HG02588 (cell line): ENCODE results near the gene ISG15.
"Not testable (repeated sequence)": the region's sequence is repeated elsewhere in the genome, so short reads cannot be mapped to it uniquely, and the experiment has no call there.

Source experiments
- ATAC-seq: cut with Tn5 transposase; IDR thresholded peaks from one replicate; pipeline ENCODE4 v1.9.1; 2021; ENCODE audit warnings: mild to moderate bottlenecking, moderate library complexity; ENCODE audit not compliant: unreplicated experiment

The ISG15 gene

DNA sequence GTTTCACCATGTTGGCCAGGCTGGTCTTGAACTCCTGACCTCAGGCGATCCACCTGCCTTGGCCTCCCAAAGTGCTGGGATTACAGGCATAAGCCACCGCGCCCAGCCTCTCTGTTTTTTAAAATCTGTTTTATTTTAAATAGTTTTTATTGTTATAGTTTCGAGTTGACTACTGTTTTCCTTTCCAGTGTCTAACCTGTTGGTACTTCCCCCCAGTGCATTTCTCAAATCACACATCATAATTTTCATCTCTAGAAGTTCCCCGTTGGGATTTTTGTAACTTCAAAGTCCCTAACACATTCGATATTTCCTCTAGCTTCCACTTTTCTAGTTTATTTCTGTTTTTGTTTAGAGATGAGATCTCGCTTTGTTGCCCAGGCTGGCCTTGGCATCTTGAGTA lies 20.9 kb upstream of the ISG15 start:
- ATAC-seq = no peak

- no peak for ATAC-seq
Measured at GRCh38 chr1:993379-993995, 19.8 kb upstream of the ISG15 start.

DNA sequence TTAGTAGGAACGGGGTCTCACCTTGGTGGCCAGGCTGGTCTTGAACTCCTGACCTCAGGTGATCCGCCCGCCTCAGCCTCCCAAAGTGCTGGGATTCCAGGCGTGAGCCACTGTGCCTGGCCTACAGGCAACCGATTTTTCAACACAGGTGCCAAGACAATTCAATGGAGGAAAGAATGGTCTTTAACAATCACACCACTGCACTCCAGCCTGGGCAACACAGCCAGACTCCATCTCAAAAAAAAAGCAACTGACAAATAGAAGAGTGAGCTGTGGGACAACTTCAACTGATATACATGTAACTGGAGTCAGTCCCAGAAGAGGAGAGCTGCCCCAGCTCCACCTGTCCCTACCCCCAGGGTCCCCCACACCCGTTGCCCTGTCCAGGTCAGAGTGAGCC lies 18.8 kb upstream of the ISG15 start:
- not testable (repeated sequence) for ATAC-seq

- ATAC-seq = no peak
Measured at GRCh38 chr1:995665-996633, 17.3 kb upstream of the ISG15 start.

- no peak for ATAC-seq
Measured at GRCh38 chr1:996851-997712, 16.2 kb upstream of the ISG15 start.

DNA sequence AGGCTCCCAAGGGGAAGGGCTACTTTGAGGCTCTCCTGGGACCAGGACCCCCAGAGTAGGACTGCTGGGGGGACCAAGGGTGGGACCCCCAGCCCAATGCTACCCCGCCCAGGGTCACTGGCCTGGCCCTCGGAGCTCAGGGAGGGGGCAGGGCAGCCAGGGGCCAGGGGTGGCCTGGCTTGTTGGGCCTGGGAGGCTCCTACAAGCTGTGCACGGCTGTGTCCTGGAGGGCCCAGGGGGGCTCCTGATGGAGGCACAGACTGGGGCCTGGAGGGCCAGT lies 15.6 kb upstream of the ISG15 start:
- no peak for ATAC-seq

- ATAC-seq = no peak
Measured at GRCh38 chr1:997993-998744, 15.1 kb upstream of the ISG15 start.

- no peak for ATAC-seq
Measured at GRCh38 chr1:998745-998994, 14.6 kb upstream of the ISG15 start.

DNA sequence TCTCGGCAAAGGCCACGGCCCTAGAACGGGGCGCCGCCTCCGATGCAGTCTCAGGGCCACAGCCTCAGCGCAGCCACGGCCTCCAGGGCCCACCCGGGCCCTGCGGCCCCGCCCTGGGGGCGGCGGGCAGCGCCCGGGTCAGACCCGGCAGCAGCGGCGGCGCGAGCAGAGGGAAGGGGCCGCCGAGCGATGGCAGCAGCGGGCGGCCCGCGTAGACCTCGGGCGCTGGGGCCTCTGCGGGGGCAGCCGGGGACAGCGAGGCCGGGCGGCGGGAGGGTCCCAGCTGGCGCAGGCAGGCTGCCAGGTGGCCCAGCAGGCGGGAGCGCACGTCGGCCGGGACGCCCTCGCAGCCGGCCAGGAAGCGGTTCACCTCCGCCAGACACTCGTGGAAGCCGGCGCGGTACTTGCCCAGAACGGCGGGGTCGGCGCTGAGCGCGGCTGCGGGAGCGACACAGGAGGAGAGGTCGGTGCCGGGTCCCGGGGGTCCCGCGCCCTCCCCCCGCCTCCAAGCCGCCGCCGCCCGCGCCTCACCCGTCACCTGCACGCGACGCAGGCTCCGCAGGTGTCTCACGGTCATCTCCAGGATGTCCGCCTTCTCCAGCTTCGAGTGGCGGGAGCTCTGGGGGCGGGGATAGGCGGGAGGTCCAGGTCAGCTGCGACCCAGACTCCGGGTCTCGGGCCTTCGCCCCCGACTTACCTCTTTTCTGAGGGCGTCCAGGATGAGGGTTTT lies 14.1 kb upstream of the ISG15 start:
- ATAC-seq = no peak

- ATAC-seq = no peak
Measured at GRCh38 chr1:999725-1000356, 13.5 kb upstream of the ISG15 start, which contains the start of gene HES4. HES4 (minus strand) TSS chr1:1000097; CDS start chr1:999973, 124 bp downstream.

- ATAC-seq = no peak
Measured at GRCh38 chr1:1000357-1001056, 12.8 kb upstream of the ISG15 start.

- ATAC-seq = no peak
Measured at GRCh38 chr1:1001057-1001783, 12.1 kb upstream of the ISG15 start.

DNA sequence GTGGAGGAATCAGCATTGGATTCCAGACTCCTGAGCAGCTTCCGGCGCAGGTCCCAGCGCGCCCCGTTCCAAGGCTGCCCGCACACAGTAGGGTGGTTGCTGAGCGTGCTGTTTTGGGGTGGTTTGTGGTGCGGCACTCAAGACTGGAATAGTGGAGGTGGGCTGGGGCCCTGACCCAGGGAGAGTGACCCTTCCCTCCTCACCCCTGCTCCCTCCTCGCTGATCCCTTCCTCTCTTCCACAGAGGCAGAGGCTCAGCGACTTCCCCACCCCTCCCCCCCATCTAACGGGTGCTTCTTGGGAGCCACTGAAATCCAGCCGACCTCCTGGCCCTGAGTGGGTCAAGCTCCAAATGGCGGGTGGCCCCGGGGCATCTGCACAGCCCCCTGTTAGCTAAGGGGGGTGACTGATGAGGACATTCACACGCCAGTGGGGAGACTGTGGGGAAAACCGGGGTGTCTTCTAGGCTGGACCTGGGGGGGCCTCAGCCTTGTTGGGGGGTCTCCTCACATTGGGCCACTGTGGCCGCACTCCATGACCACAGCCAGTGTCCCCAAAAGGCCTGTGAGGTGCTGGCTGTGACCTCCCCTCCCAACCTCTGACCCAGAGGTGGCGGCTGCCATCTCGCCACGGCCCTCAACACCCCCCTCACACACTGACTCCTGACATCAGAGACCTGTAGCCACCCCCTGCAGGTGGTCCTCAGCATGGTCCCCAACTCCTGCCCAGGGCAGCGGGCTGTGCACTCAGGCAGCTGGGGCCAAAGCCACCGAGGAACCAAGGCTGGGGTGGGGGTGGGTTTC lies 9.5 kb upstream of the ISG15 start:
- no peak for ATAC-seq

GRCh38 chr1:1004420-1004779 lies 8.9 kb upstream of the ISG15 start:
- ATAC-seq = no peak

DNA sequence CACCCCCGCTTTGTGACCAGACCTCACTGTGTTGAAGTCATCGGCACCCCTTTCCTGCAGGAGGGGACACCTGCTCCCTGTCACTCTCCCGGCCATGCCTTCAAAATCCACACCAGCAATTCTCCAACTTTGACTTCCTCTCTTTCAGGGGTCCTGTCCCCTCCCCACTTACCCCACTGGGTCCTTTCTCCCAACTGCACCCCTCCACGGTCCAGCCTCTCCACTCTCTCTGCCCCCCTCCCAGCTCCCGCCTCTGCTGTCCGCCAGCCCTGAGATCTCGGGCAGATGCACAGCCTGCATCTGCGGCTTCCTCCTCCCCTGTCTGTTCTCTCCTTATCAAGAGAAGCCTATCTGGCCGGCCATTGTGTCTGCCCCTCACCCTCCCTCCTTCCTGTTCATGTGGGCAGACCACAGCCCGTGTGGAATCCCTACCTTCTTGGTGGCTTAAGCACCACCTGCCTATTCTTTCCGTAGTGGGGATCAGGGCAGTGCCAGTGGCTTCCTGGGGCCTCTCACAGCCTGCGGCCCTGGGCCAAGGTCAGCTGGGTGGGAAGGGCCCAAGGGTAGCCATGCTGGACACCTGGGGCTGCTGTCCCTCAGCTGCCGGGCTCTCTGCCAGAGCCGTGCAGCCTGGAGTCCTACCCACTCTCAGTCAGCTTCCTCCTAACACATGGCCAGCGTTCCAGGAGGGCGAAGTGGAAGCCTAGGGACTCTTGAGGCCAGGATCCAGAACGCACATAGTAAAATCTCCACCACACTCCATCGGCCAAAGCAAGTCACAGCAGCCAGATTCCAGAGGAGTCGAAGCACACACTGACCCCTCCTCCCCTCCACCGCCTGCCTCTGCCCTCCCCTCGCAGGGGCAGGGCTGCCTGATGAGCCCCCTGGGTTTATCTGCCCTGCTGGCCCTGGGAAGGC lies 8.3 kb upstream of the ISG15 start:
- no peak for ATAC-seq

GRCh38 chr1:1005774-1006304 lies 7.5 kb upstream of the ISG15 start:
- no peak for ATAC-seq
